ENCODE data around the gene LMLN. TPM values are rescaled to one million over a fixed set of nuclear protein-coding genes. Genes with fewer than 3 reads are reported as not detected.
A peak's percentile ranks its signal among the peaks of the same experiment; 100 is the strongest.

Gene LMLN
- total and polyA plus RNA-seq, 2 of the 13 experiments (the other 11 are each of a cell fraction or from before 2014, with no cell fraction given) = 1.2 to 1.8 TPM

- TF ChIP-seq, protein P1, sequence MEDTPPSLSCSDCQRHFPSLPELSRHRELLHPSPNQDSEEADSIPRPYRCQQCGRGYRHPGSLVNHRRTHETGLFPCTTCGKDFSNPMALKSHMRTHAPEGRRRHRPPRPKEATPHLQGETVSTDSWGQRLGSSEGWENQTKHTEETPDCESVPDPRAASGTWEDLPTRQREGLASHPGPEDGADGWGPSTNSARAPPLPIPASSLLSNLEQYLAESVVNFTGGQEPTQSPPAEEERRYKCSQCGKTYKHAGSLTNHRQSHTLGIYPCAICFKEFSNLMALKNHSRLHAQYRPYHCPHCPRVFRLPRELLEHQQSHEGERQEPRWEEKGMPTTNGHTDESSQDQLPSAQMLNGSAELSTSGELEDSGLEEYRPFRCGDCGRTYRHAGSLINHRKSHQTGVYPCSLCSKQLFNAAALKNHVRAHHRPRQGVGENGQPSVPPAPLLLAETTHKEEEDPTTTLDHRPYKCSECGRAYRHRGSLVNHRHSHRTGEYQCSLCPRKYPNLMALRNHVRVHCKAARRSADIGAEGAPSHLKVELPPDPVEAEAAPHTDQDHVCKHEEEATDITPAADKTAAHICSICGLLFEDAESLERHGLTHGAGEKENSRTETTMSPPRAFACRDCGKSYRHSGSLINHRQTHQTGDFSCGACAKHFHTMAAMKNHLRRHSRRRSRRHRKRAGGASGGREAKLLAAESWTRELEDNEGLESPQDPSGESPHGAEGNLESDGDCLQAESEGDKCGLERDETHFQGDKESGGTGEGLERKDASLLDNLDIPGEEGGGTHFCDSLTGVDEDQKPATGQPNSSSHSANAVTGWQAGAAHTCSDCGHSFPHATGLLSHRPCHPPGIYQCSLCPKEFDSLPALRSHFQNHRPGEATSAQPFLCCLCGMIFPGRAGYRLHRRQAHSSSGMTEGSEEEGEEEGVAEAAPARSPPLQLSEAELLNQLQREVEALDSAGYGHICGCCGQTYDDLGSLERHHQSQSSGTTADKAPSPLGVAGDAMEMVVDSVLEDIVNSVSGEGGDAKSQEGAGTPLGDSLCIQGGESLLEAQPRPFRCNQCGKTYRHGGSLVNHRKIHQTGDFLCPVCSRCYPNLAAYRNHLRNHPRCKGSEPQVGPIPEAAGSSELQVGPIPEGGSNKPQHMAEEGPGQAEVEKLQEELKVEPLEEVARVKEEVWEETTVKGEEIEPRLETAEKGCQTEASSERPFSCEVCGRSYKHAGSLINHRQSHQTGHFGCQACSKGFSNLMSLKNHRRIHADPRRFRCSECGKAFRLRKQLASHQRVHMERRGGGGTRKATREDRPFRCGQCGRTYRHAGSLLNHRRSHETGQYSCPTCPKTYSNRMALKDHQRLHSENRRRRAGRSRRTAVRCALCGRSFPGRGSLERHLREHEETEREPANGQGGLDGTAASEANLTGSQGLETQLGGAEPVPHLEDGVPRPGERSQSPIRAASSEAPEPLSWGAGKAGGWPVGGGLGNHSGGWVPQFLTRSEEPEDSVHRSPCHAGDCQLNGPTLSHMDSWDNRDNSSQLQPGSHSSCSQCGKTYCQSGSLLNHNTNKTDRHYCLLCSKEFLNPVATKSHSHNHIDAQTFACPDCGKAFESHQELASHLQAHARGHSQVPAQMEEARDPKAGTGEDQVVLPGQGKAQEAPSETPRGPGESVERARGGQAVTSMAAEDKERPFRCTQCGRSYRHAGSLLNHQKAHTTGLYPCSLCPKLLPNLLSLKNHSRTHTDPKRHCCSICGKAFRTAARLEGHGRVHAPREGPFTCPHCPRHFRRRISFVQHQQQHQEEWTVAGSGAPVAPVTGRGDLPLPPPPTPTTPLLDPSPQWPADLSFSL (CRISPR knock-in tag; IDR thresholded peaks at IDR 0.05) = no peak
- no peak for TF ChIP-seq DZIP1 (CRISPR knock-in tag; IDR thresholded peaks at IDR 0.05)
- peak; percentile 80 for TF ChIP-seq KMT2B (CRISPR knock-in tag; IDR thresholded peaks at IDR 0.05)
- peak; percentile 74 for TF ChIP-seq MAX (IDR thresholded peaks at IDR 0.05)
- TF ChIP-seq, protein P2, sequence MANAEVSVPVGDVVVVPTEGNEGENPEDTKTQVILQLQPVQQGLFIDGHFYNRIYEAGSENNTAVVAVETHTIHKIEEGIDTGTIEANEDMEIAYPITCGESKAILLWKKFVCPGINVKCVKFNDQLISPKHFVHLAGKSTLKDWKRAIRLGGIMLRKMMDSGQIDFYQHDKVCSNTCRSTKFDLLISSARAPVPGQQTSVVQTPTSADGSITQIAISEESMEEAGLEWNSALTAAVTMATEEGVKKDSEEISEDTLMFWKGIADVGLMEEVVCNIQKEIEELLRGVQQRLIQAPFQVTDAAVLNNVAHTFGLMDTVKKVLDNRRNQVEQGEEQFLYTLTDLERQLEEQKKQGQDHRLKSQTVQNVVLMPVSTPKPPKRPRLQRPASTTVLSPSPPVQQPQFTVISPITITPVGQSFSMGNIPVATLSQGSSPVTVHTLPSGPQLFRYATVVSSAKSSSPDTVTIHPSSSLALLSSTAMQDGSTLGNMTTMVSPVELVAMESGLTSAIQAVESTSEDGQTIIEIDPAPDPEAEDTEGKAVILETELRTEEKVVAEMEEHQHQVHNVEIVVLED (CRISPR knock-in tag; IDR thresholded peaks at IDR 0.05; ENCODE audit: borderline replicate concordance) = peak; percentile 80; the same call in 1 of the 2 replicates
- 0 out of 2 replicates have a peak, but pooled peaks have one; percentile 65 for TF ChIP-seq FOXC1 (CRISPR knock-in tag; IDR thresholded peaks at IDR 0.05; ENCODE audit: borderline replicate concordance)
- 0 out of 2 replicates have a peak, but pooled peaks have one; percentile 29 for TF ChIP-seq HMG20B (CRISPR knock-in tag; conservative IDR thresholded peaks at IDR 0.05)
- peak; percentile 40; the same call in 1 of the 2 replicates for TF ChIP-seq TEF (CRISPR knock-in tag; IDR thresholded peaks at IDR 0.05)
- TF ChIP-seq, protein P3, sequence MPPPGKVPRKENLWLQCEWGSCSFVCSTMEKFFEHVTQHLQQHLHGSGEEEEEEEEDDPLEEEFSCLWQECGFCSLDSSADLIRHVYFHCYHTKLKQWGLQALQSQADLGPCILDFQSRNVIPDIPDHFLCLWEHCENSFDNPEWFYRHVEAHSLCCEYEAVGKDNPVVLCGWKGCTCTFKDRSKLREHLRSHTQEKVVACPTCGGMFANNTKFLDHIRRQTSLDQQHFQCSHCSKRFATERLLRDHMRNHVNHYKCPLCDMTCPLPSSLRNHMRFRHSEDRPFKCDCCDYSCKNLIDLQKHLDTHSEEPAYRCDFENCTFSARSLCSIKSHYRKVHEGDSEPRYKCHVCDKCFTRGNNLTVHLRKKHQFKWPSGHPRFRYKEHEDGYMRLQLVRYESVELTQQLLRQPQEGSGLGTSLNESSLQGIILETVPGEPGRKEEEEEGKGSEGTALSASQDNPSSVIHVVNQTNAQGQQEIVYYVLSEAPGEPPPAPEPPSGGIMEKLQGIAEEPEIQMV (CRISPR knock-in tag; IDR thresholded peaks at IDR 0.05; ENCODE audit: low read depth) = peak; percentile 45
- TF ChIP-seq JUN (CRISPR knock-in tag; IDR thresholded peaks at IDR 0.05) = 0 out of 2 replicates have a peak, but pooled peaks have one; percentile 28
Observed at GRCh38 chr3:197949778-197950676, 10.0 kb upstream of the LMLN start, which contains the start of gene RPL35A (continued).

Measured in HepG2 (cell line).